ENCODE measurements around the gene UBQLN2.
A peak's percentile ranks its signal among the peaks of the same experiment; 100 is the strongest.
"Not testable (repeated sequence)": the region's sequence is repeated elsewhere in the genome, so short reads cannot be mapped to it uniquely, and the experiment has no call there.

UBQLN2 gene

GRCh38 chrX:56563231-56564161, at the start of gene UBQLN2:
Gene UBQLN2, plus strand, starts transcription at chrX:56563627. Its CDS starts 247 bp downstream, at chrX:56563874.
- peak; percentile 71 to 72 for DNase-seq

DNA sequence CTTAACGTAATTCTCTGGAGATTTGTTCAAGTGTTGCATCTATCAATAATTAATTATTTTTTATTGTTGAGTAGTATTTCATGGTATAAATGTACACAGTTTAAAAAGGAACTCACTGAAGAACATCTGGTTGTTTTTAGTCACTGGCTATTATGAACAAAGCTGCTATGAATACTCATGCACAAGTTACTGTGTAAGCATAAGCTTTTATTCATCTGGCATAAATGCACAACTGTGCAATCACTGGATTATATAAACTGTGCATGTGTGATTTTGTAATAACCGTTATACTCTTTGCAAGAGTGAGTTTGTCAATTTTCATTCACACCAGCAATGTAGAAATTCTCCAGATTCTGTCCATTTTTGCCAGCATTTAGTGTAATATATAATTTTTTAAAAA, 43.8 kb upstream of the UBQLN2 start:
- DNase-seq: no peak

DNA sequence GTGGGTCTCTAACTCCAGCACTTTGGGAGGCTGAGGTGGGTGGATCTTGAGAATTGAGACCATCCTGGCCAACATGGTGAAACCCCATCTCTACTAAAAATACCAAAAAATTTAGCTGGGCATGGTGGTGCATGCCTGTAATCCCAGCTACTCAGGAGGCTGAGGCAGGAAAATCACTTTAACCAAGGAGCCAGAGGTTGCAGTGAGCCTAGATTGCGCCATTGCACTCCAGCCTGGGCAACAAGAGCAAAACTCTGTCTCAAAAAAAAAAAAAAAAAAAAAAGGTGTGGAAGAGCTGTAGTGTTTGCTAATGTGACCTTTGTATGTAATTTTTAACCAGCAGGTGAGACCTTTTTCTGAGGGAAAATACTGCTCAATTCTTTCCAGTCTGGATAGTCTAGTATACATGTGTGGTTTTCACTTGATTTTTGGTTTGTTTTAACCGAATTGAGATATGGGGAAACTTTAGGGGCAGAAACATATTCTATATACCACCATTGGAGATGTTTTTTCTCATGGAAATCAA, 33.9 kb upstream of the UBQLN2 start:
- not testable (repeated sequence) for DNase-seq

GRCh38 chrX:56530011-56530410, 33.4 kb upstream of the UBQLN2 start:
- DNase-seq: no peak

- DNase-seq: no peak
Observed at GRCh38 chrX:56550667-56551066, 12.8 kb upstream of the UBQLN2 start.

DNA sequence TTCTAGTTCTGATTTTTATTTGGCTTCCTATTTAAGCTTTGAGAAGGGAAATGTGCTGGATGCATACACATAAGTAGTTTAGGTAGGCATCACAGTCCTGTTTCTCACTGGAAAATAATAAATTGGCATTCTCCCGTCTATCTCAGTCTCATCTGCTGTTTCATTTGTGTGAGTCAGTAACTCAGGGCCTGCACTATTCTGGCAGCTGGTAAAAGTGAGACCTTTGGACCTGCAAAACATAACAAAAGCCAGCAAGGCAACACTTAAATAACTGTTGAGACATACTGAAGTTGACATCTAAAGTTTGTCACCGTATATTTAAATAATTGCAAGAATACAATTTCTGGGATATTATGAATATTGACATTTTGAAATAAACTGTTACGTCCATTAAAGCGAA, 8.6 kb upstream of the UBQLN2 start:
- no peak for DNase-seq

- DNase-seq: no peak
Observed at GRCh38 chrX:56557376-56557929, 6.0 kb upstream of the UBQLN2 start.

GRCh38 chrX:56564164-56564885, 898 bp downstream of the UBQLN2 start:
- peak; percentile 5 to 31 for DNase-seq

DNA sequence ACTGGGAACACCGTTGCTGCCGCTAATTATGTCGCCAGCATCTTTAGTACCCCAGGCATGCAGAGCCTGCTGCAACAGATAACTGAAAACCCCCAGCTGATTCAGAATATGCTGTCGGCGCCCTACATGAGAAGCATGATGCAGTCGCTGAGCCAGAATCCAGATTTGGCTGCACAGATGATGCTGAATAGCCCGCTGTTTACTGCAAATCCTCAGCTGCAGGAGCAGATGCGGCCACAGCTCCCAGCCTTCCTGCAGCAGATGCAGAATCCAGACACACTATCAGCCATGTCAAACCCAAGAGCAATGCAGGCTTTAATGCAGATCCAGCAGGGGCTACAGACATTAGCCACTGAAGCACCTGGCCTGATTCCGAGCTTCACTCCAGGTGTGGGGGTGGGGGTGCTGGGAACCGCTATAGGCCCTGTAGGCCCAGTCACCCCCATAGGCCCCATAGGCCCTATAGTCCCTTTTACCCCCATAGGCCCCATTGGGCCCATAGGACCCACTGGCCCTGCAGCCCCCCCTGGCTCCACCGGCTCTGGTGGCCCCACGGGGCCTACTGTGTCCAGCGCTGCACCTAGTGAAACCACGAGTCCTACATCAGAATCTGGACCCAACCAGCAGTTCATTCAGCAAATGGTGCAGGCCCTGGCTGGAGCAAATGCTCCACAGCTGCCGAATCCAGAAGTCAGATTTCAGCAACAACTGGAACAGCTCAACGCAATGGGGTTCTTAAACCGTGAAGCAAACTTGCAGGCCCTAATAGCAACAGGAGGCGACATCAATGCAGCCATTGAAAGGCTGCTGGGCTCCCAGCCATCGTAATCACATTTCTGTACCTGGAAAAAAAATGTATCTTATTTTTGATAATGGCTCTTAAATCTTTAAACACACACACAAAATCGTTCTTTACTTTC, 1.8 kb downstream of the UBQLN2 start:
- DNase-seq: peak in 1 of 2 experiments; percentile 25

DNA sequence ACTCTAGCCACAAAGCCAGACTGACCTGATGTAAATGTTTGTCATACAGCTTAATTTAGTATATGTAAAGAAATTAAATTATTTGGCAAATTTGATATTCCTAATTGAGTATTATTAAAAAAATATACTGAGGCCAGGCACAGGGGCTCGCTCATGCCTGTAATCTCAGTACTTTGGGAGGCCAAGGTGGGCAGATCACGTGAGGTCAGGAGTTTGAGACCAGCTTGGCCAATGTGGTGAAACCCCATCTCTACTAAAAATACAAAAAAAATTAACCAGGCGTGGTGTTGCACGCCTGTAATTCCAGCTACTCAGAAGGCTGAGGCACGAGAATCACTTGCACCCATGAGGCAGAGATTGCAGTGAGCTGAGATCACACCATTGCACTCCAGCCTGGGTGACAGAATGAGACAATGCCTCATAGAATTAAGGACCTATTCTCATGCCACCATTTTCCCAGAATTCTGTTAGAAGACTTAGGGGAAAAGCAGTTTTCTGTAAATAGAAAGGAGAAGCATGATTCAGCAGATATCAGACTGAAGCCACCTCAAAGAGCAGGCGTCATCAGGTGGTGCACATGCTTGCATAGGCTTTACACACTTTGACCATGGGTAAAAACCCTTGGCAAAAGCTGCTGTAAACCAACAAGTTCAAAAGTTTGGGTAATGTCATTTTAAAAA, 6.1 kb downstream of the UBQLN2 start:
- no peak for DNase-seq

GRCh38 chrX:56572975-56573374, 9.5 kb downstream of the UBQLN2 start:
- DNase-seq: no peak

DNA sequence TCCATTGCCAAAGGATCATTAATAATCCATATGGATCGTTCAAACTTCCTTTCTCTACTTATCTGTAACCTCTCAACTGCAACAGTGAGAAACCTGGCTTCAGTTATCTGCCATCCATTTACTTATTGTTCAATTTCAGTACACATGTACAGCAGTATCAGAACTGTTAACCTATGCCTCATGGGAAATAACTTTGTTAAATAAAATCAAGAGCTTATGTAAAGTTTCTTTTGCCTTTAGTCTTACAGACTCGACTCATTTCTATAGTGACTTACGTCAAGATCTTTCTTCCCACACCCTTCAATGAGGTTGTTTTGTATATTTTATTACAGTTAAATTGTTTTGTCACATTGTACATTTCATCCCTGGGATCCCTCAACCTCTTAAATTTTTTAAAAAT, 11.4 kb downstream of the UBQLN2 start:
- no peak for DNase-seq

- DNase-seq: no peak
Observed at GRCh38 chrX:56576721-56577120, 13.3 kb downstream of the UBQLN2 start.

DNA sequence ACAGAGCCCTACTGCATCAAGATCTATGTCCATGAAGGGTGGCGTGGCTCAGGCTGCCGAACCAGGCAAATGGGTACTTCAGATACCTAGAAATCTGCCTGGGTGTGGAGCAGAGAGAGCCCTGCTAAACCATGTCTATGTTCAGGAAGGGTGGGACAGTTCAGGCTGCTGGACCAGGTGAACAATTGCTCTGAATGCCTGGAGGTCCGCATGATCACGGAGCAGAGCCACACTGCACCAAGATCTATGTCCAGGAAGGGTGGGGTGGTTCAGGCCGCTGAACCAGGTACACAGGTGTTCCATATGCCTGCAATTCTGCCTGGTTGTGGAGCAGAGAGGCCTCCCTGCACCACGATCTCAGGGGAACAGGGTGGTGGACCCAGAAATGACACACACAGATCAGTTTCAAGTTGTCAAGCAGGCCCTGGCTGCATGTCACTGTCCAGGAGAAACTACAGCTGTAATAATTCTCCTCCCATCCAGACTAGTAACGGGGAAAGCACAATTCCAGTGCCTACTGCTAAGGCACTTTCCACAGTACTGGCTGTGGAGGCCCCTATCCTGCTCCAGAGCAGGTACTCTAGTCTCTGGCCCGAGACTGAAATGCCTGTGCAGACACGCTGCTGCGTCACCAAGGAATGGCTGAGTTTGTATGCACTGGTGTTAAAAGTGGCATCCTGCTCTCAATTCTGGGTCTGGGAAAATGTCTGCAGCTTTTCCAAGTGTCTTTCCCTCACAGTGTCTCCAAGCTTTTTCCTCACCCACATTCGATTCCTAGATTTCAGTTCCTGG, 25.2 kb downstream of the UBQLN2 start:
- no peak for DNase-seq

DNA sequence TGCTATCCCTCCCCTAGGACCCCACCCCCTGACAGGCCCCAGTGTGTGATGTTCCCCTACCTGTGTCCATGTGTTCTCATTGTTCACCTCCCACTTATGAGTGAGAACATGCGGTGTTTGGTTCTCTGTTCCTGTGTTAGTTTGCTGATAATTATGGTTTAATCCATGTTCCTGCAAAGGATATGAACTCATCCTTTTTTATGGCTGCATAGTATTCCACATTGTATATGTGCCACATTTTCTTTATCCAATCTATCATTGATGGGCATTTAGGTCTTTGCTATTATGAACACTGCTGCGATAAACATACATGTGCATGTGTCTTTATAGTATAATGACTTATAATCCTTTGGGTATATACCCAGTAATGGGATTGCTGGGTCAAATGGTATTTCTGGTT, 28.4 kb downstream of the UBQLN2 start:
- DNase-seq: not testable (repeated sequence)

DNA sequence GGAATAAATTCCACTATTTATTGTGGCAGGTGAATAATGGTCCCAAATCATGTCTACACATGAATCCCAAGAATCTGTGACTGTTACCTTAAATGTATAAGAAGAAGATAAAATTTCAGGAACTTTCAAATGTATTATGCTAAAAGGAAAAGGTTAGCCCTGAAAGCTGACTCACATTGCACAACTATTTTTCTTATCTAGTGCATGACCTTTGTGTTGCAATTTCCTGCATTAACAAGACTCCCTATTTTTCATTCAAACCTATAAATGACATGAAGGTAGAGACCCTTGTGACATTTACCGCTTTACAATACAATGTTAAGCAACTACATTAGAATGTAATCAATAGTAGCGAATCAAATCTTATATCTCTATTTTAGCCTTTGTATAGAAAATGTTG, 36.7 kb downstream of the UBQLN2 start:
- DNase-seq: no peak

DNA sequence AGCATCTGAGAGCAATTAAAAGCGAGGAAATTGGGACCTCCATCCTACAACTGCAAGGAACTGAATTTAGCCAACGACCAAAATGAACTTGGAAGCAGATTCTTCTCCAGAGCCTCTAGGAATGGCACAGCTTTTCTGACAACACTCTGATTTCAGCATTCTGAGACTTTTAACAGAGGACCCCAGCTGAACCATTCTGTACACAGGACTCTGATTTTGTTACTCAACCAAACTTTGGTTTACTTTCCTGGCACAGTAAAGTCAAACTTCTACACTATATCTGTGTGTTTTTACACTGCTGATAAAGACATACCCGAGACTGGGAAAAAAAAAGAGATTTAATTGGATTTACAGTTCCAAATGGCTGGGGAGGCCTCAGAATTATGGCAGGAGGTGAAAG, 37.6 kb downstream of the UBQLN2 start:
- no peak for DNase-seq

- DNase-seq: no peak
Observed at GRCh38 chrX:56615282-56615681, 51.9 kb downstream of the UBQLN2 start.

All from NCI-H2081 (cell line).